ENCODE results near the gene FOXL1.

Gene FOXL1

DNA sequence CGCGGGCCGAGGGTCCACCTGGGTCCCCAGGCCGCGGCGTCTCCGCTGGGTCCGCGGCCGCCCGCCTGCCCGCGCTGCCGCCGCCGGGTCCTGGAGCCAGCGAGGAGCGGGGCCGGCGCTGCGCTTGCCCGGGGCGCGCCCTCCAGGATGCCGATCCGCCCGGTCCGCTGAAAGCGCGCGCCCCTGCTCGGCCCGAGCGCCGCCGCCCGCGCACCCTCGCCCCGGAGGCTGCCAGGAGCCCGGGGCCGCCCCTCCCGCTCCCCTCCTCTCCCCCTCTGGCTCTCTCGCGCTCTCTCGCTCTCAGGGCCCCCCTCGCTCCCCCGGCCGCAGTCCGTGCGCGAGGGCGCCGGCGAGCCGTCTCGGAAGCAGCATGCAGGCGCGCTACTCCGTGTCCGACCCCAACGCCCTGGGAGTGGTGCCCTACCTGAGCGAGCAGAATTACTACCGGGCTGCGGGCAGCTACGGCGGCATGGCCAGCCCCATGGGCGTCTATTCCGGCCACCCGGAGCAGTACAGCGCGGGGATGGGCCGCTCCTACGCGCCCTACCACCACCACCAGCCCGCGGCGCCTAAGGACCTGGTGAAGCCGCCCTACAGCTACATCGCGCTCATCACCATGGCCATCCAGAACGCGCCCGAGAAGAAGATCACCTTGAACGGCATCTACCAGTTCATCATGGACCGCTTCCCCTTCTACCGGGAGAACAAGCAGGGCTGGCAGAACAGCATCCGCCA, 11.2 kb upstream of the FOXL1 start:
- H3K4me3 ChIP-seq (ENCODE audit: low read depth, low read length): peak overlapping the region; percentile 87
- DNase-seq (ENCODE audit: low read depth): no peak

DNA sequence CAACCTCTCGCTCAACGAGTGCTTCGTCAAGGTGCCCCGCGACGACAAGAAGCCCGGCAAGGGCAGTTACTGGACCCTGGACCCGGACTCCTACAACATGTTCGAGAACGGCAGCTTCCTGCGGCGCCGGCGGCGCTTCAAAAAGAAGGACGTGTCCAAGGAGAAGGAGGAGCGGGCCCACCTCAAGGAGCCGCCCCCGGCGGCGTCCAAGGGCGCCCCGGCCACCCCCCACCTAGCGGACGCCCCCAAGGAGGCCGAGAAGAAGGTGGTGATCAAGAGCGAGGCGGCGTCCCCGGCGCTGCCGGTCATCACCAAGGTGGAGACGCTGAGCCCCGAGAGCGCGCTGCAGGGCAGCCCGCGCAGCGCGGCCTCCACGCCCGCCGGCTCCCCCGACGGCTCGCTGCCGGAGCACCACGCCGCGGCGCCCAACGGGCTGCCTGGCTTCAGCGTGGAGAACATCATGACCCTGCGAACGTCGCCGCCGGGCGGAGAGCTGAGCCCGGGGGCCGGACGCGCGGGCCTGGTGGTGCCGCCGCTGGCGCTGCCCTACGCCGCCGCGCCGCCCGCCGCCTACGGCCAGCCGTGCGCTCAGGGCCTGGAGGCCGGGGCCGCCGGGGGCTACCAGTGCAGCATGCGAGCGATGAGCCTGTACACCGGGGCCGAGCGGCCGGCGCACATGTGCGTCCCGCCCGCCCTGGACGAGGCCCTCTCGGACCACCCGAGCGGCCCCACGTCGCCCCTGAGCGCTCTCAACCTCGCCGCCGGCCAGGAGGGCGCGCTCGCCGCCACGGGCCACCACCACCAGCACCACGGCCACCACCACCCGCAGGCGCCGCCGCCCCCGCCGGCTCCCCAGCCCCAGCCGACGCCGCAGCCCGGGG, 10.4 kb upstream of the FOXL1 start:
- no peak for DNase-seq (ENCODE audit: low read depth)
- H3K4me3 ChIP-seq (ENCODE audit: low read depth, low read length): peak overlapping the region; percentile 87

DNA sequence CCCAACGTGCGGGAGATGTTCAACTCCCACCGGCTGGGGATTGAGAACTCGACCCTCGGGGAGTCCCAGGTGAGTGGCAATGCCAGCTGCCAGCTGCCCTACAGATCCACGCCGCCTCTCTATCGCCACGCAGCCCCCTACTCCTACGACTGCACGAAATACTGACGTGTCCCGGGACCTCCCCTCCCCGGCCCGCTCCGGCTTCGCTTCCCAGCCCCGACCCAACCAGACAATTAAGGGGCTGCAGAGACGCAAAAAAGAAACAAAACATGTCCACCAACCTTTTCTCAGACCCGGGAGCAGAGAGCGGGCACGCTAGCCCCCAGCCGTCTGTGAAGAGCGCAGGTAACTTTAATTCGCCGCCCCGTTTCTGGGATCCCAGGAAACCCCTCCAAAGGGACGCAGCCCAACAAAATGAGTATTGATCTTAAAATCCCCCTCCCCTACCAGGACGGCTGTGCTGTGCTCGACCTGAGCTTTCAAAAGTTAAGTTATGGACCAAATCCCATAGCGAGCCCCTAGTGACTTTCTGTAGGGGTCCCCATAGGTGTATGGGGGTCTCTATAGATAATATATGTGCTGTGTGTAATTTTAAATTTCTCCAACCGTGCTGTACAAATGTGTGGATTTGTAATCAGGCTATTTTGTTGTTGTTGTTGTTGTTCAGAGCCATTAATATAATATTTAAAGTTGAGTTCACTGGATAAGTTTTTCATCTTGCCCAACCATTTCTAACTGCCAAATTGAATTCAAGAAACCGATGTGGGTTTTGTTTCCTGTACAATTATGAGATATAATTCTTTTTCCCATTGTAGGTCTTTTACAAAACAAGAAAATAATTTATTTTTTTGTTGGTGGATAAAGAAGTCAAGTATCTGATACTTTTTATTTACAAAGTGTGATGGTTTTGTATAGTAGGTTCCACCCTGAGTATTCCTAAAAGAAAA, 9.4 kb upstream of the FOXL1 start:
- H3K4me3 ChIP-seq (ENCODE audit: low read depth, low read length): peak overlapping the region; percentile 87
- DNase-seq (ENCODE audit: low read depth): no peak

DNA sequence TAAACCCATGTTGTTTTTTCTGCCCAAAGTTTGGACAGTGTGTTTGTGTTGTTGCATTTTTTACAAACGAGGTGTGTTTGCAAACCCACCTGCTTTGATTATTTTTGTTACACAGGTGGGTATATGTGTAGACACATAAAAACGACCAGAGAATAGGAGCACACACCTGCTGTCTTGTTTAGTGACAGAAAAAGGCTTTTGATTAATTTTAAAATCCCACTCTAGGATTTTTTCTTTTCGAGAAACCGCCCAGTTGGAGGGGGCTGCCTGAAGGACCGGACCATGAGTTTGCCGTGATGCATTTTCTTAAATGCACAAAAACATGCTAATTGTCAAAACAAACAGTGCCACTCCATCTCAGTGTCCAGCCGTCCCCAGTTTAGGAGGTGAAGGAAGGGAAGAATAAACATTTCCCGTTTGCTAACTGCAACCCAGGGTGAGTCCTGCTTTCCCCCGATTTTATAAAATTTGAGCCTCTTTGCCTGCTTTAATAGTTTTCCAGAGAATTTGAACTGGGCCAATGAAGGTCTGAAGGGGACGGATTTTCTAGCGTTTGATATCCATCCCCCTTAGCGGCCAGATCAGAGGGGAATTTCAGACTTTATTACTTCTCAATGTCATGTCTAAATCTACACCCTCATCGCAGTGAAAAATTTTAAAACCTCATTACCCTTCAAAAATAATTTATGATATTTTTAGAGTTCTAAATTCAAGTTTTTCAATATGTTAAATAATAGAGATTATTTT, 8.5 kb upstream of the FOXL1 start:
- peak overlapping the region; percentile 87 for H3K4me3 ChIP-seq (ENCODE audit: low read depth, low read length)
- no peak for DNase-seq (ENCODE audit: low read depth)

DNA sequence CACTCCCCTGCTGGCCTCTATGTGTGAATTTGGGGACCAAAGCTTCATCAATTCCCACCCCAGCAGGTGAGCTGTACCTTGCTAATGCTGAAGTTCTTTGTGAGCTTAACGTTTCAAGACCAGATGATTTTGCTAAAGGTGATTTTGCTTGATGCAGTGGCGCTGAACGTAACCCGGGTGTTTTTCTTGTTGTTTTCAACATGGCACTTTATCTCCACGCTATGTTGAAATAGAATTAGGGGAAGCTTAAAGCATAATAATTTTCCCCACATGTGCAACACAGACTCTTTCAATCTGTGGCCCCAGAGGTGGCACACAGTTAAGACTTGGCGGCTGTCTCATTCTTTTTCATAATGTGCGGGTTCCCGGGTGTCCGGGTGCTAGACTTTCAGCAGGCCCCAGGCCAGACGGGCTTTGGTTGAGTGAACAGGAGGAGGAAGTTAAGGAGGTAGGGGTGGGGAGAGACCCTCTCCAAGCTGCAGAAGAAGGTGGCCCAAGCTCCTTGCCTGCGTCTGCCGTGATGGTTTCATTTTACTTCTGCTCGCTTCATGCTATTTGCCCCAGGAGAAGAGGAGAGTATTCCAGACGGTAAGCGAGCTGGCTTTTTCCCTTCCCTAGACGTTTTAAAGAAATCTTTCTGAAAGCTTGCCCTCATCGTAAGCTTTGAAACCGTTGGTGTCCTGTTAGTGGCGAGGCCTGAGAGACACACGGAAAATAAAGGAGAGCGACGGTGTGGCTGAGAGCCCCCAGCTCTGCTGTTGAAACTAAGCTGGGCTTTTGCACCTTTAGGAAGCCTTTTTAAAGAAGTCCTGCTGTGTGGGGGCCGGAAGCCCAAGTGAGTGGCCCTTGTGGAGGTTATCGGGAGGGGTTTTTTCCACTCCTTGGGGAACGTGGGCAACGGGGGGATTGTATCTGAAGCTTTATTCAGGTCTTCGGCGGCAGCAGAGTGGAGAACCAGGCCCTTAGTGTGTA, 7.5 kb upstream of the FOXL1 start:
- no peak for DNase-seq (ENCODE audit: low read depth)
- H3K4me3 ChIP-seq (ENCODE audit: low read depth, low read length): peak overlapping the region; percentile 87

DNA sequence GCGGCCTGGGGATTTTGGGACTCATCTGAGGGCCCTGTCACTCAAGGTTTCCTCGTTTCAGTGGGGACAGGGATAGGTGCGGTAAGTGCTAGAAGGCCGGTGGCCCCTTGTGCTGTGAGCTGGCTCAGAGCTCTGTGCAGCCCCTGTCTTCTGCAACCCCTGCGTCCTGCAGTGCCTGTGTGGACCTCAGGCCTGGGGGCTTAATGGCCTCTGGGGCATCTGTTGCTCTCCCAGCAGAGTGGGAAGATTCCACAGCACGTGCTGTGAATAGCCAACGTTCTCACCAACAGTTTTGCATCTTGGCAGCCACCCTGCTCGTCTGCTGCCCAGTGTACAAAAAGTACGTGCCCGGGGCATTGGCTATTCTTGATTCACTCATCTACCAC, 6.8 kb upstream of the FOXL1 start:
- H3K4me3 ChIP-seq (ENCODE audit: low read depth, low read length): peak overlapping the region; percentile 87
- DNase-seq (ENCODE audit: low read depth): no peak

DNA sequence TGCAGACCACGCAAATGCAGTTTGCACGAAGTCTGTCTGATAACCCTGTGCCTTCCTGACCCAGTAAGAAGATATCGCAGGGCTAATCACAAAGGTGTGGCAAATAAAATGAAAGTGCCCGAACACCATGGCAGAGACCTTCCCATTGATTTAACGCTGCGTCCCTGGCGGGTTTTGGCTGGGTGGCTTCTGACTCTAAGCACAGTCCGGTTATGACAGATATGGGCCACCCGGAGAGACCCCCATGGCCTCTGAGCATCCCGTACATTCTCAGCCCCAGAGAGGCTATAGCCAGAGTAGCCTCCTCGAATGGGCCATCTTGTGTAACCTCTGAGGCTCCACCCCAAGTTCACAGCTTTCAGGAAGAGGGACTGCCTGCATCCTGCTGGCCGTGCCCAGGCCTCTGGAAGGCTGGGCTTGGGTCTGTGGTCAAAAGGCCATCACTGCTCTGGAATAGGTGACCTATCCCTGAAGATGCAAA, 6.3 kb upstream of the FOXL1 start:
- H3K4me3 ChIP-seq (ENCODE audit: low read depth, low read length): peak overlapping the region; percentile 87
- DNase-seq (ENCODE audit: low read depth): no peak

DNA sequence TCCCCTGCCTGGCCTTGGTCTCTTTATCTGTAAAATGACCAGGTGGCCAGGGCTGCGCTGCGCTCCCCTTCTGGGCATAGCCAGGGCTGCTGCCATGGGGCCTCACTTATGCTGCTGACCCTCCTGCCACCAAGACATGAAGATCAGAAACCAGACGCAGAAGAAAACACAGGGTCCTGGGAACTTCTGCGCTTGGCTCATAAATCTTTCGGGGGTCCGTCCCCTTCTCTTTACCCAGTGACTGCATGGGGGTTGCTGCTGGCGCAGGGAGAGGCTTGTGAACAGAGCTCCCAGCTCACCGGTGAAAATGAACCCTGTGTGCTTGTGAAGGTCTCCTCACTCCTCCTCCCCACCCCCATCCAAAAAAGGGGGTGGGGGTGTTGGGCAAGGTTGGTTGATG, 5.7 kb upstream of the FOXL1 start:
- H3K4me3 ChIP-seq (ENCODE audit: low read depth, low read length): peak overlapping the region; percentile 7
- no peak for DNase-seq (ENCODE audit: low read depth)

DNA sequence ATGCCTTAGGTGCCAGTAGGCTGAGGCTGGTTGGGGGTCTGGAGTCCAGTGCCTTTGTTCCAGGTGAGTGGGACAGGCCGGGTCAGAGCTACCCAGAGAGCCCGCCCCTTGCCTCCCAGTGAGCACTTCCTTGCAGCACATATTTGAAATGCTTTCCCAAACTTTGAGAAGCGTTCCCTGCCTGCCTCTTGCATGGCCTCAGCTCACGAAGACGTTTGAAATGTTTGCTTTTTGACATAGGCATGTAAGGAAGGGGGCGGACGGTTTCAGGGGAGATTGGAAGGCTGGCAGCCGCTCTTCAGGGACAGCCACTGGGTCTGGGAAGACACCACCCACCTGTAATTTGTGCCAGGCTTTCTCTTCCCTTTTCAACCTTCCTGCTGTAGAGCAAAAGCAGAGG, 5.1 kb upstream of the FOXL1 start:
- no peak overlapping the region for H3K4me3 ChIP-seq (ENCODE audit: low read depth, low read length)
- no peak for DNase-seq (ENCODE audit: low read depth)

DNA sequence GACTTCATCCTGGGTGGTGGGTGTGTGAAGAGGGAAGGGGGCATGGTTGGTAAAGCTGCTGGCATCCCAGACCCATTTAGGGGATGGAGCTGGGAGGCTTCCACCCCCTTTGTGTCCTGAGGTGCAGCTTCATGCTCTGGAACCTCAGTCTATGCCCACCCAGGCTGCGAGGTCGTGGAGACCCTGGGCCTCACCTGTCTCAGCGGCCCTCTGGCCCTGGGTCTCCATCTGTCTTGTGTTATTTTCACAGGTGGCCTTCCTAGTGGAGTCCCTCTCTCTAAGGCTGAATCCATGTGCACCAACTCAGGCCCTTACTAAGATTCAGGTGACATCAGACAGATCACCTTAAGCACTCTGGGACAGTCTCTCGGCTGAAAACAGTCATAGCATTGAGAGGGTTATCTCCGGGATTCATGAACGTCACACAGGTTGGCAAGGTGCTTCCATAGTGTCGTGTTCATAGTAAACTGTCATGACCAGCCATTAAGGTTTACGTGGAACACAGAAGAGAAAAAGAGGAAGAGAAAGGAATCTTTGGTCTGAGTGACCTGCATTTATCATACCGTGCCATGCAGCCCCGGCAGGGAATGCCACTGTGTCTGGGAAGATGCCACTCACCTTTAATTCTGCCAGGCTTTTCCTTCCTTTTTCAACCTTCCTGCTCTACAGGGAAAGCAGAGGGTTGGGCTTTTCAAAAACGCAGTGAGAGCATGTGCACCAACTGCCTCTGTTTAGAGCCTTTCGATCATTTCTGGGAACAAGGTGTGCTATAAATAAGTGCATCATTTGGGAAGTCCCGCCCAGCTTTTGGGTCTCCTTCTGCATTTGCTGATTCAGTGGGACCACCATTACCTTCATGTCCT, 4.5 kb upstream of the FOXL1 start:
- H3K4me3 ChIP-seq (ENCODE audit: low read depth, low read length): no peak overlapping the region
- DNase-seq (ENCODE audit: low read depth): no peak

DNA sequence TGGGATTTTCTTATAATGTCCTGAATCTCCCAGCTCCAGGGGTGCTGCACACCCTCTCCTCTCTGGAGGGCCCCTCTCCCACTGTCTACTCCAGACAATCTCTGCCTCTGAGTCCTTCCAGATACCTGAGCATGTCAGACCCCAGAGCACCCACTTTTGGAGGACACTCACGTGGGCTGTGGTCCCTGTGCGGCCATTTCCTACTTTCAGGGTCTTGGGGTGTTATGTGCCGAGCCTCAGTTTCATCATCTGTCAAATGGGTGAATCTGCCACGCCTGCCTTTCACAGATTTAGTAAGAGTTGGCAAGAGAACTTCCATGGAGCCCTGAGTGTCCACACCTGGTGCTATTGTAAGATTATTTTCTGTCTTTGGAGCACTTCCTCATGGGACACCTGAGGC, 3.7 kb upstream of the FOXL1 start:
- no peak overlapping the region for H3K4me3 ChIP-seq (ENCODE audit: low read depth, low read length)
- no peak for DNase-seq (ENCODE audit: low read depth)

DNA sequence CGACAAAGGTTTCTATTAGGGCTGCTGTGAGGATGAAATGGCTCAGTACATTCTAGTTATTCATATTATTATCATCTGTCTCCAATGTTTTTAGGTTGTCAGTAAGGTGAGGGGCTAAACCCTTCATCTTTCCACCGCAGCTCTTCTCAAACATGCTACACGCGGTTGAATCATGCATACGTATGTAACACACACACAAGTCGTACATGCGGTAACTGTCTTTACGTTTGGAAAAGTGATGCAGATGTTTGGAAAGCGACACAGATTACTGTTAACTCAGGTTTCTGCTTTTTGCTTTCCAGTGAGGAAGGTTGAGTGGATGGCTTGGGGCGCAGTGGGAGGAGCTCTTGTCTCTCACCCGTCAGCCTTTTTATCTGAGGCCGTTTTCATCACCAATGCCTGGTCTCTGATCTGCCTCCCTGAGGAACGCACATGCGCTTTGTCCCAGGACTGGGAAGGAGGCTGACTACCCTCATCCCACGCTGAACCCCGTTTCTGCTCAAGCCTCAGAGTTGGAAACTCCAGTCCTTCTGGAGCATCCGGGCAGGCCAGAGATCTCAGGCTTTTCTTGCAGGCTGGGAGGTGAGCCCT, 3.2 kb upstream of the FOXL1 start:
- no peak for DNase-seq (ENCODE audit: low read depth)
- peak overlapping the region; percentile 60 for H3K4me3 ChIP-seq (ENCODE audit: low read depth, low read length)

DNA sequence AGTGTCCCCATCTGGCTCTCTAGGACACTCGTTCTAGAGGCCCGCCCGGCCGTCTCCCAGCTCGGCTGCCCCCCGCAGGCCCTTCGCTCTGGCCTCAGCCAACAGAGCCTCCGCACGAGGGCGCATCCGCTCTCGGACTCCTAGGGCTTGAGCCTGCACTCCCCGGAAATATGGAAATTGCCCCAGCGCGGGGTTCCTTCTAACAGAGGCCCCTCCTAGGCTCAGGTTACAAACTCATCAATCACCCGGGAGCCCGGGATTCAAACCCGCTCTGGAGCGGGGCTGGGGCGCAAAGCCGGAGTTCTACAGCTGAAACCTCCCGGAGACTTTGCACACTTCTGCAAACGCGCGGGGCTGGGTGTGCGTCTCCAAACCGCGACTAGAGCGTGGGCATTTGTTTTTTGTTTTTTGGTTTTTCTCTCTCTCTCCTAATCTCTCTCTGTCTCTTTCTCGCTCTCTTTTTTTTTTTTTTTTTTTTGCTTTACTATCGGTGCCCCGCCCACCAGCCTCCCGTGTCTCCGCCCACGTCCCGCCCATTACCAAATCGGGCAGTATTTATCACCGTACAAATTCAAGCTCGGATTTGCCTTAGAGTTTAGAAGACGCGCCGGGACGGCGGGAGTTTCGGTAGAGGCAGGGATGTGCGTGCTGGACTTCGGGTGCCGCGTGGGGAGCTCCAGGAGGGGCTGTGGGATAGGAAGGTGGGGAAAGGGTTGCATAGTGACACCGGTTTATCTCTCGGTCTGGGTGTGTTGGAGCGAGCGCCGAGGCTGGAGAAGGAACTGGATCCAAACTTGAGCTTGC, 2.4 kb upstream of the FOXL1 start:
- DNase-seq (ENCODE audit: low read depth): peak; percentile 87
- peak overlapping the region; percentile 60 for H3K4me3 ChIP-seq (ENCODE audit: low read depth, low read length)

DNA sequence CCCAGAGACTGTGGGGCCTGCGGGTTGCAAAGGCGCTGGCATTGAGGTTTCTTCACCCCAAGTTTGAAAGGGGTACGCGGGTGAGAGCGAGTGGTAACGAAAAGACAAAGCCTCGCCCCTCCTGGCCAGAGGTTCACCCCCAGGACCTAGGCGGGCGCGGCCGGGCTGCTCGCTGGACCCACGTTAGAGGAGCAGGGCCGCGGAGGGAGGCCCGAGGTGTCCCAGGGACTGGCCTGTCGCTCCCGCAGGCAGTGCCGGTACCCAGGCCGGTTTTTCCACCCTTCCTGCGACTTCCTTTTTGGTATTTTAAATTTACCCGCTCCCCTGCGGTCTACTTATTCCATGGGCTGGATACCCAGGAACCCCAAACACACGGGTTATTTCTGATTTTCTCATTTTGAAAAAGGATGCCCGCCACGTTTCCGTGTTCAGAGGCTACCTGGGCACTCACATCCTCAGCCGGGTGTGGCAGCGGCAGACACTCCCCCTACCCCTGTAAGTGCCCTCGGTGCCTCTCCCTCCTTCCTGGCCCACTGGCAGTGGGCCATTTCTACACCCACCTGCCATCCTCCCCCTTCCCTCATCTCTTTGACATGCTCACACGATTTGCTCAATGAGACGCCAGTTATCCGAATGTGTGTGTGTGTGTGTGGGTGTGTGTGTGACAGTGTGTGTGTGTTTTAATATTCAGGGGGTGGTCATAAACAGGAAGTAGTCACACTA, 1.6 kb upstream of the FOXL1 start:
- DNase-seq (ENCODE audit: low read depth): peak; percentile 61
- peak overlapping the region; percentile 60 for H3K4me3 ChIP-seq (ENCODE audit: low read depth, low read length)

DNA sequence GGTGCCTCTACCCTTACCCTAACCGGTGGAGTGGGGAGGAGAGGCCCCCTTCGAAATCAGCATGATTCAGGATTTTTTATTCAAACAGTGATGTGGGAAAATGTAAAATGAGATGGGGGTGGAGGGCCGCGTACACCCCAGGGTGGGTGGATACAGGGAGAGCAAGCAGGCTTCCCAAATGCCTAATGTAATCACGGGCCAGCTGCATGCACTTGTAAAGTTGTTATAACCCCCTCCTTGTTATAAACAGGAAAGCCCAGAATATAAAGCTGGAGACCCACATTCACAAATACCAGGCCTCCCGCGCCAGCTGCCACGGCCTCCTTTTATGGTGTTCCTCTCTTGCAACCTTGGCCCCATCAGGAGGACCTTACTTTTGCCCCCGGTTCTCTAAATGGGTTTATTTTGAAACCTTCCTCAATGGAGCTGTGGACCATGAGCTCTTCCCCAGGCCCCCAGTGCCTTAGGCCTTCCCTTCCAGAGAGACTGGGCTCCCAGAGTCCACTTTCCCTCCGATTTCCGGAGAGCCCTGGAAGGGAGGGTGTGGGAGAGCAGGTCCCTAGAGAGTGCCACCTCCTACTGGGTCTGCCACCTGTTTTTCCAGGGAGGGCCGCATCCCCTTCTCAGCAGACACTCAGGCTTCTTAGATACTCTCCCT, 906 bp upstream of the FOXL1 start:
- DNase-seq (ENCODE audit: low read depth): no peak
- H3K4me3 ChIP-seq (ENCODE audit: low read depth, low read length): peak overlapping the region; percentile 60
